Spleen (tissue), 11 donors: Measurements from ENCODE around the gene C8B. TPM values are rescaled to one million over a fixed set of nuclear protein-coding genes. Genes with fewer than 3 reads are reported as not detected.

ENCODE experiments used
- DNase-seq: peaks from one replicate; pipeline ENCODE4 v3.0.0-alpha.2; 2020
- H3K27ac ChIP-seq, 8 donors: fragments of 200-600 bp; sonication (generic) in 7 of 8; 1 replicate in 4 of 8; 2 replicates in 4 of 8; pipeline versions ENCODE4 v1.5.0 to v1.8.0; 2016 to 2021; ENCODE audit warnings: inconsistent platforms in 4 of 8, mild to moderate bottlenecking in 4 of 8, moderate library complexity in 1 of 8
- H3K27me3 ChIP-seq, 7 donors: fragments of 200-600 bp; sonication (generic) in 6 of 7; replicated peaks in 1 of 7; 1 replicate in 4 of 7; 2 replicates in 3 of 7; pipeline versions ENCODE4 v1.5.0 to v1.8.0; 2016 to 2021; ENCODE audit warnings: inconsistent platforms in 3 of 7, mild to moderate bottlenecking in 1 of 7
- H3K36me3 ChIP-seq, 6 donors: fragments of 200-600 bp; sonication (generic) in 5 of 6; 1 replicate in 4 of 6; 2 replicates in 2 of 6; pipeline versions ENCODE4 v1.5.0 to v1.8.0; 2016 to 2021; ENCODE audit warnings: inconsistent platforms in 2 of 6
- H3K4me1 ChIP-seq, 6 donors: fragments of 200-600 bp; sonication (generic) in 5 of 6; 1 replicate in 3 of 6; 2 replicates in 3 of 6; pipeline versions ENCODE4 v1.5.0 to v1.8.0; 2016 to 2021; ENCODE audit warnings: inconsistent platforms in 3 of 6
- H3K4me3 ChIP-seq, 8 donors: fragments of 200-600 bp; sonication (generic) in 7 of 8; 1 replicate in 4 of 8; 2 replicates in 4 of 8; pipeline versions ENCODE4 v1.5.0 to v1.8.0; 2016 to 2021; ENCODE audit warnings: inconsistent platforms in 4 of 8, mild to moderate bottlenecking in 4 of 8, moderate library complexity in 2 of 8
- H3K9me3 ChIP-seq, 8 donors: fragments of 200-600 bp; sonication (generic) in 7 of 8; 1 replicate in 4 of 8; 2 replicates in 4 of 8; pipeline versions ENCODE4 v1.5.0 to v1.8.0; 2016 to 2021; ENCODE audit warnings: inconsistent platforms in 4 of 8
- POLR2A ChIP-seq, 3 donors: fragments of 450-650 bp; IDR thresholded peaks; one replicate each; pipeline ENCODE4 v1.5.1; 2017; ENCODE audit warnings: antibody characterized with exemption in 3 of 3, mild to moderate bottlenecking in 1 of 3
- POLR2AphosphoS5 ChIP-seq, 3 donors: sonication (generic); formaldehyde crosslinking; IDR thresholded peaks; one replicate each; pipeline ENCODE4 v1.5.1; 2017; ENCODE audit warnings: antibody characterized with exemption in 3 of 3
- WGBS, 5 donors: extraction: QIAGEN DNeasy Blood & Tissue Kit in 3 of 5; methylation state at CpG; one replicate each; pipeline versions ENCODE4 v1.1.5 to v1.1.7; 2013 to 2018; 5-methylcytosine and 5-hydroxymethylcytosine counted together
- intact Hi-C: fragments of 100-400 bp; cut with DNase I; formaldehyde crosslinking; loops from one replicate; pipeline ENCODE4 v1.15.0; 2023; ENCODE audit warnings: low total_unique reads
- polyA plus RNA-seq, 3 donors: library from polyadenylated mRNA; stranded (reverse); fragments of 200-250 nt; gene quantifications; one replicate each; pipeline ENCODE4 v1.2.1, GENCODE V29; 2013
- total RNA-seq, 7 donors: library from RNA; depleted of rRNA in 3 of 7; stranded (reverse); fragments of >200 nt in 3 of 7; fragmentation: NEBNext Ultra II Directional in 4 of 7; extraction: Animal tissue kit (Norgen Biotek cat#: 25700) in 4 of 7; gene quantifications; one replicate each; pipeline versions ENCODE4 v1.1.0 to v1.2.1, GENCODE V29; 2016 to 2021
- TF ChIP-seq, protein P1 (sequence below), 11 experiments: fragments of 200-600 bp in 7 of 11; fragments of 450-650 bp in 4 of 11; sonication (generic) in 4 of 11; IDR thresholded peaks in 8 of 11; conservative IDR thresholded peaks in 3 of 11; 1 replicate in 7 of 11; 2 replicates in 4 of 11; pipeline versions ENCODE4 v1.4.0 to v1.8.0; 2016 to 2021; ENCODE audit warnings: antibody characterized with exemption in 11 of 11, inconsistent platforms in 4 of 11, mild to moderate bottlenecking in 1 of 11
- donor health status: healthy with polysubstance abuse.
- donor health status: DM: no; HTN: no; CAD: no; lungs with moderate emphysema.
- donor health status: DM: no; HTN: no; CAD: no.
- donor health status: Bipolar disorder and iron deficiency.
- donor health status: healthy.
- donor health status: DM: no; HTN: no; CAD: no.
- donor health status: DM: yes; HTN: yes; CAD: no.

The C8B gene
- total and polyA plus RNA-seq, 10 donors, result not detected

DNA sequence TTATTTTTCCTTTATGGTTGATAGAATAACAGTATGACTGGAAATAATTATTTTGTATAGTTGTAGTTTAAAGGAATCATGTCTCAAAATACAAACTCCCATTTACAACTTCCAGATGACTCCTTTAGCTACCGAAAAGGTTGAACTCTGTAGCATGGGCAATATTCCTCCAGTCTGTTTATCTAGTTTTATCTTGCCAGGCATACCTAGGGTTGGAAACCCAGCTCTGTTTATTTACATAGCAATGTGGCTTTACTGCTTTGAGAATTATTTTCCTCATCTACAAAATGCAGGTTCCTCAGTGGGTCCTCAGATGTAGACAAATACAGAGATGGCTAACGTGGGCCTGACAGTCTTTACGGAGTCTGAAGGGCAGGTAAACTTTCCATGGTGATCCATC is 60.1 kb downstream of the C8B start:
- H3K4me1 ChIP-seq, result peaks cover 0 to 23% (median 3%) of the 10 kb centered on the region in 6 donors
- H3K27ac ChIP-seq, result no peak overlapping the region
- H3K27me3 ChIP-seq, result peaks cover 0 to 20% (median 0%) of the 10 kb centered on the region in 7 donors
- 80 to 88% (median 85%) methylated on average over 3 of the region's 3 CpGs for WGBS, 5 donors
- H3K9me3 ChIP-seq, result no peaks in the 10 kb centered on the region
- intact Hi-C loops, result no loop called here
- TF ChIP-seq, protein P1, sequence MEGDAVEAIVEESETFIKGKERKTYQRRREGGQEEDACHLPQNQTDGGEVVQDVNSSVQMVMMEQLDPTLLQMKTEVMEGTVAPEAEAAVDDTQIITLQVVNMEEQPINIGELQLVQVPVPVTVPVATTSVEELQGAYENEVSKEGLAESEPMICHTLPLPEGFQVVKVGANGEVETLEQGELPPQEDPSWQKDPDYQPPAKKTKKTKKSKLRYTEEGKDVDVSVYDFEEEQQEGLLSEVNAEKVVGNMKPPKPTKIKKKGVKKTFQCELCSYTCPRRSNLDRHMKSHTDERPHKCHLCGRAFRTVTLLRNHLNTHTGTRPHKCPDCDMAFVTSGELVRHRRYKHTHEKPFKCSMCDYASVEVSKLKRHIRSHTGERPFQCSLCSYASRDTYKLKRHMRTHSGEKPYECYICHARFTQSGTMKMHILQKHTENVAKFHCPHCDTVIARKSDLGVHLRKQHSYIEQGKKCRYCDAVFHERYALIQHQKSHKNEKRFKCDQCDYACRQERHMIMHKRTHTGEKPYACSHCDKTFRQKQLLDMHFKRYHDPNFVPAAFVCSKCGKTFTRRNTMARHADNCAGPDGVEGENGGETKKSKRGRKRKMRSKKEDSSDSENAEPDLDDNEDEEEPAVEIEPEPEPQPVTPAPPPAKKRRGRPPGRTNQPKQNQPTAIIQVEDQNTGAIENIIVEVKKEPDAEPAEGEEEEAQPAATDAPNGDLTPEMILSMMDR (IDR thresholded peaks at IDR 0.05 in 8 of 11, conservative IDR thresholded peaks at IDR 0.05 in 3 of 11), result no peak
- TF ChIP-seq POLR2A (IDR thresholded peaks at IDR 0.05), result no peak
- TF ChIP-seq POLR2AphosphoS5 (IDR thresholded peaks at IDR 0.05), result no peak
- H3K4me3 ChIP-seq, result no peak overlapping the region
- no peak for DNase-seq
- H3K36me3 ChIP-seq, result no peaks in the 10 kb centered on the region

DNA sequence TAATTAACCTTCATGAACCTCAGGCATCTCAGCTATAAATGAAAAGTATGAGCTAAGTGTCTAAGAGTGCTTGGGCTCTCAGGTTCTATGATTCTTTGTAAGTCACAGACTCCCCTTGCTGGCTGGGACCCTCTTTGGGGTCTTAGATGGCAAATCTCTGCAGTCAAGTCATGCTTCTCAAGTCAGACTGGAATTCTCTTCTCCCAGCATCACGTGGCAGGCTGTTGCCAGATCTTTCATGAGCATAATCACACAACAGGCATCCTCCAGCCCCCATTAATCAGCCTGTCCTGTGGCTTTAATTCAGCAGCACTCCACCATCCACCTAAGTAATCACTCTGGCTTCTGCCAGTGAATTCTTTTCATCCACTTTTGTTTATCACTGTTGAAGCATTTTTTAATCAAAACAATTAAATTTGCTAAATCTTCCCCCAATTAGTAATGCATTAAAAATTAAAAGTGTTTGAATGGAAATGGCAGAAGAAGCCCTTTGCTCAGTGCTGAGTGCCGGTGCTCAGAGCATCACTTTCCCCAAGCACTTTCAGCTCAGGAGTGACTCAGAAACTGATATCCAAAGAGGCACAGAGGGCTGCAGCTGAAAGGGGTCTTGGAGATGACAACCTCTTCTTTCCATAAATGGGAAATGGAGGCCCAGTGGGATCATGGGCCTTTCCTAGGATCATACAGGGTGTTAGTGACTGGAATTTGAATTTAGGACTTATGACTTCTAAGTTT is 61.0 kb downstream of the C8B start:
- TF ChIP-seq POLR2AphosphoS5 (IDR thresholded peaks at IDR 0.05) (no peak), POLR2A (IDR thresholded peaks at IDR 0.05) (no peak)
- TF ChIP-seq, protein P1 (IDR thresholded peaks at IDR 0.05 in 8 of 11, conservative IDR thresholded peaks at IDR 0.05 in 3 of 11), result no peak
- WGBS, 5 donors, result 60 to 72% (median 66%) methylated on average over 2 of the region's 2 CpGs
- Histone ChIP-seq H3K4me1 (peaks cover 0 to 18% (median under 1%) of the 10 kb centered on the region in 6 donors), H3K9me3 (no peaks in the 10 kb centered on the region), H3K36me3 (no peaks in the 10 kb centered on the region), H3K27ac (no peak overlapping the region), H3K4me3 (no peak overlapping the region), H3K27me3 (peaks cover 0 to 20% (median 0%) of the 10 kb centered on the region in 7 donors)
- intact Hi-C loops, result no loop called here
- no peak for DNase-seq

DNA sequence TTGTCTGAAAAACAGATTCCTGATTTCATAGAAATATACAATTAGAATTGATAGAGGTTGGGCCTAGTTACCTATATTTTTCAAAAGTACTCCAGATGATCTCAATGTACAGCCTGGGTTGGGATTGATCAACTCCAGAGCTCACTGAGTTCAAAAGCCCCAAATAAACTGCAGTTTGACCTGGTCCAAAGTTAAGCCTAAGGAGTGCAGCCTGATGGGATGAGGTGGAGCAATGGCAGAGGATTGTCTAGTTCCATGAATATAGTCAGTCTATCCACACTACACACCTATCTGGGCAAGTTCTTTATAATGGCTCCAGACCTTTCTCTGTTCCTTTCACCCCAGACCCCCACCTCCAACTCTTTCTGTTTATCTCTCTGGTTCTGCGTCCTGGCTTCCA is 62.0 kb downstream of the C8B start:
- 81 to 100% (median 85%) methylated on average over 1 of the region's 1 CpG for WGBS, 5 donors
- Histone ChIP-seq H3K4me1 (peaks cover 0 to 8% (median 0%) of the 10 kb centered on the region in 6 donors), H3K36me3 (no peaks in the 10 kb centered on the region), H3K4me3 (no peak overlapping the region), H3K27me3 (peaks cover 0 to 20% (median 0%) of the 10 kb centered on the region in 7 donors), H3K27ac (no peak overlapping the region), H3K9me3 (no peaks in the 10 kb centered on the region)
- TF ChIP-seq POLR2A (IDR thresholded peaks at IDR 0.05) (no peak), POLR2AphosphoS5 (IDR thresholded peaks at IDR 0.05) (no peak)
- TF ChIP-seq, protein P1 (IDR thresholded peaks at IDR 0.05 in 8 of 11, conservative IDR thresholded peaks at IDR 0.05 in 3 of 11), result no peak
- DNase-seq, result no peak
- intact Hi-C loops, result no loop called here

DNA sequence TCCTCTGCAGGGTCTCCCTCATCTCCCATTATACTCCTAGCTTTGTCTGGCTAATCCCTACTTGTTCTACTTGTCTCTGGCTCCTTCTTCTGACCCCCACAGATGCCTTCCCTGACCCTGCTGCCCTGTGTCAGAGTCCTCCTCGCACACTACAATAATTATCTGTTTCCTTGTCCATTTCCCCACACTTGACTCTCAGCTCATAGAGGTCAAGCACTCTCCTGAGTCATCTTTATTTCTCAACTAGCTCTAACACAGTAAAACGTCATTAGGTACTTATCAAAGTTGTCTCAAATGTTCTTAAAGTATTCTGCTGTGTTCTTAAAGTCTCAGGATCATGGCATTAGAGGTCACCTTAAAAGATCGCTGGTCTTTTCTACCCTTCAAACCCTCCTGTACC is 64.1 kb downstream of the C8B start:
- Histone ChIP-seq H3K4me1 (no peaks in the 10 kb centered on the region), H3K27ac (no peak overlapping the region), H3K27me3 (peaks cover 0 to 20% (median 0%) of the 10 kb centered on the region in 7 donors), H3K36me3 (no peaks in the 10 kb centered on the region), H3K4me3 (no peak overlapping the region), H3K9me3 (no peaks in the 10 kb centered on the region)
- DNase-seq, result no peak
- TF ChIP-seq POLR2AphosphoS5 (IDR thresholded peaks at IDR 0.05) (no peak), POLR2A (IDR thresholded peaks at IDR 0.05) (no peak)
- TF ChIP-seq, protein P1 (IDR thresholded peaks at IDR 0.05 in 8 of 11, conservative IDR thresholded peaks at IDR 0.05 in 3 of 11), result no peak
- 38 to 57% (median 43%) methylated on average over 3 of the region's 3 CpGs for WGBS, 5 donors
- intact Hi-C loops, result no loop called here
